ENCODE data around the gene SDK1.

DNA sequence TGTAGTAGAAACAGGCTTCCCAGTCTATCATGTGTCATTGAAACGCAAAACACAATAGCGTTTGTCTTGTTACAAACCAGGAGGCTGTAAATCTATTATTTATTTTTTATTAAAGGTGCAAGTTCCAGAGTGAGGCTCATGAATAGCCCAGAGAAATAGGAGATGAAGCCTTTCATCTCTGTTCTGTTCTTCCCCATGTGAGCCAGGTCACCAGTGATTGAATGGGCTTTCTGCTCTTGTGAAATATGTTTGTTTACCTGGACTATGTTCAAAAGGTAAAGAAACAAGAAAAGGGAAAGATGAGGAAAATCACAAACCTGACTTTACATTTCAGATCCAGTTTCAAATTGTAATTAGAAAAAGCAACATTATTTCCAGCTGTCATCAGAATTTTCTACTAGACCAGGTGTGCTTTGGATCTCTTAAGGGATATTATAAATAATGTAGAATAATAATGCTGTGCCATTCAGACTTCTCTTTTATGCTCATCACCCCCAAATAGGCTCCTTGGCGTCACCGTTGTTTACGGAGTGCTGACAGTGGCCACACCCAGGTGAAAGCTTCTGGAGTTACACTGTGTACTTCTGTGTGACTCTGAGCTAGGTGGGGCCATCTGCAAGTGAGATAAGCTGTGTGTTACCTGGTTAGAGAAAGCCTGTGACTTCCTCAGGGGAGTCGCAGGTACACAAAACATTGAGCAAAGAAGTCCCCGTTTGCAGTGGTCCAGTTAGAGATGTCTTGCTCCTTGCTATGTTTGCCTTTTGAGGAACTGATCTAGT is 274.9 kb downstream of the SDK1 start:
- TF ChIP-seq MAX (CRISPR knock-in tag; IDR thresholded peaks at IDR 0.05) (no peak), CTCF (IDR thresholded peaks at IDR 0.05) (no peak), IRF1 (CRISPR knock-in tag; IDR thresholded peaks at IDR 0.05) (no peak)

All from WTC11 (cell line).